Anterior cingulate cortex (tissue), 58 donors: ENCODE data around the gene LPCAT1.
"Not testable (repeated sequence)": the region's sequence is repeated elsewhere in the genome, so short reads cannot be mapped to it uniquely, and the experiment has no call there.

Experiments
- DNase-seq, 58 donors: peaks; one replicate each; lab custom pipeline; 2025; lab: John Stamatoyannopoulos, UW

Gene LPCAT1

GRCh38 chr5:1543398-1544293 lies 19.9 kb upstream of the LPCAT1 start:
- DNase-seq, result no peak

DNA sequence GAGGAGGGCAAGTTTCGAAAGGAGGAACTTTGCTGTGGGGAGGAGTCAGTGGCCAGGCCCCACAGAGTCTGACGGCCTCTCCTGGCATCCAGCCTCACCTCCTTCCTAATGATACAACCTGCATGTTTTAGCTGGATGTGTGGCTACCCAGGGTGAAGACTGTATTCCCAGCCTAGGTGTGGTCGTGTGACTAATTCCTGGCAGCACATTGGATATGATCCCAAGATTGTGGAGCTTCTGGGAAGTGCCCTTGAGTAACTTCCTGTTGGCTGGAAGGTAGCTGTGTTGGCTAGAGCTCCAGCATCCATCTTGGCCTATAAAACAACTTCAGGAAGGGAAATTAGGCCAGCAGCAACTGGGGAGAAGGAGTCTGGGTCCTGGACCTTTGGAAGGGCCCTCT lies 19.0 kb upstream of the LPCAT1 start:
- peak in 2 of 58 donors; percentile 38 to 46 for DNase-seq

DNA sequence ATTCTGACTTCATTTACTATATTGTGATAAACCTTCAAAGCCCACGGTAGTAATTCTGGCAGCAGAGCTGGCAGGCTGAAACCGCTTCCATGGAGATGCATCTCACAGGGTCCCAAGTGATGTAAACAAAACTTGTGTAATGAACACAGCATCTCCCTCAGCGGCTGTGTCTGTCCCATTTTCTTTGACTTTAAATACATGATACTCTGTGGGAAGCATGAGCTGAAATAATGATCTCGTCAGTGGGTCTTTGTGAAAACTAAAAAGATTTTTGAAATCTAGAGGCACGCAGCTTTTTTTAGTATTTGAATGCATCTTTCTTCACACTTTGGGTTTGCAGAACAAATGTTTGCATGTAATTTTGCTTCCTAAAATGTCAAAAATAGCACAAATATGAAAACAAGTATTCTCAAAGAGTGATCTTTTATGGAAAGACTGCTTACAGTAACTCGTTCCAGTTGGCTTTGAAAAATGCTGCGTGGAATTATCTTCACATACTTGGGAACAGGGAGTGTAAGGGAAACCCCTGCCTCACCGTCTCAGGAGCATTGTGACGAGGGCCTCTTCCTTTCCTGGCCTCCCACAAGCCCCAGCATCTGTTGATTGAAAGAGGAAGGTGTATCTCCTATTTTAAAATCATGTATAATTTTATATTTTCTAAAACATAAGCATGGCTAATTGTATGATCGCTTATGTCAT lies 18.1 kb upstream of the LPCAT1 start:
- DNase-seq, result peak in 1 of 58 donors; percentile 23

GRCh38 chr5:1540831-1541701 lies 17.3 kb upstream of the LPCAT1 start:
- DNase-seq, result no peak

DNA sequence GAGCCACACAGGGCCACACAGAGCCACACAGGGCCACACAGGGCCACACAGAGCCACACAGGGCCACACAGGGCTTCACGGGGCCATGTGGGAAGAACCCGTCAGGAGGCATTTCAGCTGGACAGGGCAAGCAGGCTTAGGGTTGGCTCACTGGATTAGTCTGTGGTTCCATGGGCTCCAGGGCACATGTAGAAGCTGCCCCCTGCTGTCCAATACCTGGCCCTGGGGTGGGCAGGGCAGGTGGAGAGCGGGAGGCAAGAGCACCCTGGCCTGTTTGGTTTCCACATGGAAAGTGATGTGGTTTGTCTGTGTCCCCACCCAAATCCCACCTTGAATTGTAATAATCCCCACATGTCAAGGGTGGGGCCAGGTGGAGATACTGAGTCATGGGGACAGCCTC lies 16.4 kb upstream of the LPCAT1 start:
- no peak for DNase-seq

DNA sequence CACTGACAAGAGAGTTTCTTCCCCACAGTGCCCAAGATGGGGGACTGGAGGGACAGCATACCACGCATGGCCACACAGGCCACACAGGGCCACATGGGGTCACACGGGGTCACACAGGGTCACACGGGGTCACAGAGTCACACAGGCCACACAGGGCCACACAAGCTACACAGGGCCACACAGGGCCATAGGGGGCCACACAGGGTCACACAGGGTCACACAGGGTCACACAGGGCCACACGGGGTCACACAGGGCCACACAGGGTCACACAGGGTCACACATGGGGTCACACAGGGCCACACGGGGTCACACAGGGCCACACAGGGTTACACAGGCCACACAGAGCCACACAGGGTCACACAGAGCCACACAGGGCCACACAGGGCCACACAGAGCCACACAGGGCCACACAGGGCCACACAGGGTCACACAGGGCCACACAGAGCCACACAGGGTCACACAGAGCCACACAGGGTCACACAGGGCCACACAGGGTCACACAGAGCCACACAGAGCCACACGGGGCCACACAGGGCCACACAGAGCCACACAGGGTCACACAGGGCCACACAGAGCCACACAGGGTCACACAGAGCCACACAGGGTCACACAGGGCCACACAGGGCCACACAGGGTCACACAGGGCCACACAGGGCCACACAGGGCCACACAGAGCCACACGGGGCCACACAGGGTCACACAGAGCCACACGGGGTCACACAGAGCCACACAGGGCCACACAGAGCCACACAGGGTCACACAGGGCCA lies 15.8 kb upstream of the LPCAT1 start:
- not testable (repeated sequence) for DNase-seq

DNA sequence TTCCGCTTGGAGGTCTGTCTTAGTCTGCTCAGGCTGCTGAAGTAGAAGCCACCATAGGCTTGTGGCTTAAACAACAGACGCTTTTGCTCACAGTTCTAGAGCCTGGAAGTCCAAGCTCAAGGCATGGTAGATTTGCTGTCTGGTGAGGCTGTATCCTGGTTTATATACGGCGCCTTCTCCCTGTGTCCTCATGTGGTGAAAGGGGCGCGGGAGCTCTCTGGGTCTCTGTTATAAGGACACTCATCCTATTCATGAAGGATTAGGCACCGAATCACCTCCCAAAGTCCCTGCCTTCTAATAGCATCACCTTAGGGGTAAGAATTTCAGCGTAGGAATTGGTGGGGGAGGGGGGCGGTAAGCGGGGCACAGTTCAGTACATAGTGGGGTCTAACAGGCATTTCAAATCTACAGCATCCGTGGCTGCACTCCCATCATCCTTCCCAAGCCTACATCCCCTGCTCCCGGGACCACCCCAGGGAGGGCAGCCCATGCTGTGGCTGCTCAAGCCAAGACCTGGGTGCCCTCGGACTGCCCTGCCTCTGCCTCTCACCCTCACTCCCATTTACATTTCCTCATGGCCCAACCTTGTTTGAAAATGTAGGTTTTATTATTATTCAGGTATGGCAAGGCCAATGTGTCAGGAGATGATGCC lies 15.1 kb upstream of the LPCAT1 start:
- DNase-seq, result no peak

GRCh38 chr5:1538276-1538675 lies 14.5 kb upstream of the LPCAT1 start:
- DNase-seq, result no peak

DNA sequence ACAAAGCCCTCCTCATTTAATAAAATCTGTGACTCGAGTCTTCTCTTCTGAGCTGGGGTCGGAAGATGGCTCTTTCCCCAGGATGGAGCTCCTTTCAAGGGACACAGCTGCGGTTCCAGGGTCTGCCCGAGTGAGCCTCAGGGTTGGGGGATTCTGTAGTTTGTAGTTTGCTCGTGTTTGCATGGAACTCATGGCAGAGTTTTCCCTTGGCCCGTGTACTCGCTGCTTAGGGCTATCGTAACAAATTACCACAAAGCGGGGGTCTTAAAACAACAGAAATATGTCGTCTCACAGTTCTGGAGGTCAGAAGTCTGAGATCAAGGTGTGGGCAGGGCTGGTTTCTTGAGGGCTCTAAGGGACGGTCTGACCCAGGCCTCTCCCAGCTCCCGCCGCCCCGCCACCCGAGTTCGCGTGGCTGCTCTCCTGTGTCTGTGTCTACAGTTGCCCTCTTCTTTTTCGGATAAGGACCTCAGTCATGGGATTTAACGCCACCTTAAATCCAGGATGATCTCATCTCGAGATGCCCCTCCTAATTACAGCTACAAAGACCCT lies 13.9 kb upstream of the LPCAT1 start:
- DNase-seq, result no peak

- DNase-seq, result no peak
These were observed 13.3 kb upstream of the LPCAT1 start for GRCh38 chr5:1536871-1537602.

- no peak for DNase-seq
These were observed 12.6 kb upstream of the LPCAT1 start for GRCh38 chr5:1536322-1536845.

DNA sequence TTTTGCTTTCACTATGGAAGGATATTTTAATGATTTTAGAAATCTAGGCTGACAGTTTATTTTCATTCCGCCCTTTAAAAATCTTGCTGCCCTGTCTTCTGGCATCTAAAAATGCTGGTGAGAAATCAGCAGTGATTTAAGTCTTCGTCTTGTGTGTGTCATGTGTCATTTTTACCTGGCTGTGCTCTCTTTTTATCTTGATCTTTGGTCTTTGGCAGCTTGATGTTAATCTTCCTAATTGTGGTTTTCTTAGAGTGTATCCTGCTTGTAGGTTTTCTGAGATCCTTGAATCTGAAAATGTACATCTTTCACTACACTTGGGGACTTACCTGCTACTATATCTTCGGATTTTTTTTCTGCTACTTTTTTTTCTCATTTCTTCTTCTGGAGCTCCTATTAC lies 11.9 kb upstream of the LPCAT1 start:
- no peak for DNase-seq

DNA sequence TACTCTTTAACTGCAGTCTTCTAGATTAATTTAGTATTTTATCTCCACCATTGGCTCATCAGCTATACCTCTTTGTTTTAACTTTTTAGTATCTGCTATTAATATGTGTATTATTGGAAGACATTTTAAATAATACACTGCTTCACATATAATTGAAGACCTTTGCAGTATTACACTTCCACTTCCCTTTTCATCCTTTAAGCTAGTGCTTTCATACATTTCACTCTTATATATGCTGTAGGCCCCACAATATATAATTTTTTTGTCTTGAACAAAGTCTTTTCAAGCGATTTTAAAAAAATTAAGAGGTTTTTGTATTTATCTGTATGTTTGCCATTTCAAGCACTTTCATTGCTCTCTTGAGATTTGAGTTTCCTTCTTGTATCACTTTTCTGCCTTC lies 8.6 kb upstream of the LPCAT1 start:
- no peak for DNase-seq

DNA sequence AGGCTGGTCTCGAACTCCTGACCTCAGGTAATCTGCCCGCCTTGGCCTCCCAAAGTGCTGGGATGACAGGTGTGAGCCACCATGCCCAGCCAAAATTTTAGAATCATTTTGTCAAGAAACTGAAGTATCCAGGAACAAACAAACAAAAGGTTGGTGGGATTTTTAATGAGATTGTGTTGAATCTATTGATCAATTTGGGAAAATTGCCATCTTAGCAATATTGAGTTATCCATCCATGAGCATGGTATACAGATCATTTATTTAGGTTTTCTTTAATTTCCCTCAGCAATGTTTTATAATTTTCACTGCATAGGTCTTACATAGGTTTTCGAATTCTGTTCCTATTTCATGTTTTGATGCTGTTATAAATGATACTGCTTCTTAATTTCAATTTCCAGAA lies 5.7 kb upstream of the LPCAT1 start:
- DNase-seq, result no peak

DNA sequence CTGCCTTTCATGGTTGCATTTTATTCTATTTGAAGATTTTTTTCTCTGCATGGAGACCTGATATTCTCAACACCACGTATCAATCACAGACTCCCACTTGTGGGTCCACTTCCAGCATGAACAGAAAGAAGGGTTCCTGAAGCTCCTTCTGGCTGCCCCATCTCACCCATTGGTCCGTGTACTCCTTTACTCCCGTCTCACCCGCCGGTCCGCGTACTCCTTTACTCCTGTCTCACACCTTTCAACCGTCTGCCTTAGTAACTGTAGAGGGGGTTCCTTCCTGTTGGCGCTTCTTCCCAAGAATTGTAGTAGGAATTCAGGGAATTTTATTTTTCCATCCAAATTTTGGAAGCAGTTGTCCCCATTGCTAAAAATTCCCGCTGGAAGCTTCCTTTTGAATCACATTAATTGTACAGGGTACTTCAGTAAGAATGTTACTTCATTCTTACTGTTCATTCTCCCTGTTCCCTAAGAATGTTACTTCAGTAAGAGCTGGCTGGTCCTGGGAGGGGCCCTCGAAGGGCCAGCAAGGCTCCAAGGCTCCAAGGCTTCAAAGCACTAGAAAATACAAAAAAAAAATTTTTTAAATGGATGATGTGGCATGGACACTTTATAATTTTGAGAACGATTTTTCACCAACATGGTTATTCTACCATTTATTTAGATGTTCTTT lies 3.9 kb upstream of the LPCAT1 start:
- DNase-seq, result no peak

GRCh38 chr5:1526681-1527131 lies 2.9 kb upstream of the LPCAT1 start:
- DNase-seq, result no peak

DNA sequence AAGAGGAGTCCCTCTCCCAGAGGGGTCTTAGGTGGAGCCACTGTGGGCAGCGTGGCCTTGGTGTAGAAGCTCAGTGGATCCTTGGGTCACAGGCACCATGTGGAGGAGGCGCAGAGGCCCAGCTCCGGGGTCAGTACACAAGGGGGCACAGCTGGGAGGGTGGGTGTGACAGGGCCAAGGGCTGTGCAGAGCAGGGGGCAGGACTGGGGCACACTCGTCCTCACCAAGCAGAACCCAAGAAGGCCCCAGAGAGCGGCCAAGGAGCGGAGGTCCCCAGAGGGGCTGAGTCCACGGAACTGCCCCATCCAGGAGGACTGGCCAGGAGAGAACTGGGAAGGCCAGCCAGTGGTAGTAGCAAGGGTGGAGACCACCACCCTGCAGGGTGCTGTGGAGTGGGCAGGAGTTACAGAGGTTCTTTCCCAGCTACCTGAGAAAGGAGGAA lies 2.5 kb upstream of the LPCAT1 start:
- DNase-seq, result no peak
